Smooth muscle cell of the brain vasculature (primary cell): ENCODE measurements around the gene BAIAP2L1.
A peak's percentile ranks its signal among the peaks of the same experiment; 100 is the strongest.
"Not testable (repeated sequence)": the region's sequence is repeated elsewhere in the genome, so short reads cannot be mapped to it uniquely, and the experiment has no call there.

Experiments
- DNase-seq: peaks from one replicate; pipeline ENCODE4 v3.0.0-alpha.2; 2012; ENCODE audit warnings: low read depth, low spot score

The BAIAP2L1 gene

DNA sequence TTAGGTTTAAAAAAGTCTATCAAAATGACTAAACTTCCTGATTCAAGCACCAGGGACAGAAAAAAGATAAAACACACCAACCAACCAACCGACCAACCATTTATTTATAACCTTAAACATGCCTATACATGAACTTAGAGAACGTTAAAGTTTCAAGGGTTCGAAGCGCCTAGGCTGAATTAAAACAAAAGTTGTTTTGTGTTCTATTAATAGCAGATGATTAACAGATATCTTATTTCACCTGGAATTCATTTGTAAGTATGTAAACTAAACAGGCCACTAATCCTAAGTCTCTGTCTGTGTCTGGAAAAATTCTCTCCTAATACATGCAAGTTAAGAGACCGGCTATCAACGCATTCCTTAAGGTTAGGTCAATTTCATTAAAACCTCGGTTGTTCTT is 1.4 kb downstream of the BAIAP2L1 start:
- DNase-seq: no peak

DNA sequence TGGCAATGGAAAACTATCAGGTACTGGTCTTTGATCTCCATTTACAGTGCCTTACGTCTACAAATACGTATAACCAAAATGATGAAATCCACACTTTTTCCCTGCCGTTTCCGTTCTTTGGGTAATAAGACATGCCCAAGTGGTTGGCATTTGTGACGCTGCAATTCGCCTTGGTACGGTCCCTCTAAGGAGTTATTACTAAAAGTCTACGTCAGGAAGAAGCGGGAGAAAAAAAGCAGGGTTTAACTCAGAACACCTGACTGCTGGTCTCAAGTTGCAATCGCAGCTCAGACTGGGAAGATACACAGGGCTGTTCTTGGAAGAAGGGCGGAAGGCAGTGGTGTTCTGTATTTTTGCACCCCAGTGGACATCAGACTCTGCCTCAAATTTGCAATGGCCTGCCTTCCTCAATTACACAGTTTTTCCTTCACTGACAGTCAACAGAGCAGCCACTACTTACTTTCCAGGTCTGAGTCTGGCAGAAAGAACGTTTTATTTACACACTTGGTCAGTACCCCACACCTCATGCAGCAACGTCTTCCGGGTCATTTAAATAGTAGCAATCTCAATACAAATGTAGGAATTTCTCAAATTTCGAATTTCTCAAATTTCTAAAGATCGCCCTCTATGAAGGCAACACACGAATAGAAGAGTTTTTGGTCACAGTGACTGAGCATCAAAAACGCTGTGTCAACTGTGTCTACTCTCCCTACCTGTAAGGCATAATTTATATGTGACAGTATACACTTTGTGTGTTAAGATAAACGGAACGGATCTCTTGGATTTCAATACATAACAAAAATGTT is 2.1 kb downstream of the BAIAP2L1 start:
- DNase-seq: no peak

DNA sequence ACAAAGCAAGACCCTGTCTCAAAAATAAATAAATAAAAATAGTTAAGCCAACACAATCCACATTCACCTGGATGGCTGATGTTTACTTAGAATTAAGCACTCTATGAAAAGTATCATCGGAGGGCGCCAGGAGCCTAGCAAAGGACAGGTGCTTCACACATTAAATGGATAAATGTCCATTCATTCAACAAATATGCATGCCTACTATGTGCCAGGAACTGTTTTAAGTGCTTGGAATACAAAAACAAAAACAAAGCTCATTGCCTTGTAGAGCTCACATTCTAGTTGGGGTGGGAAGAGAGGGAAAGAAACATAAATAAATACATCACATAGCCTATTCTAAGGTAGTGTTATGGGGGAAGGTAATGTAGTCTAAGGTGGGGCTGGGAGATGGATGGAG is 4.1 kb downstream of the BAIAP2L1 start:
- DNase-seq: no peak

GRCh38 chr7:98395951-98396350 is 4.9 kb downstream of the BAIAP2L1 start:
- no peak for DNase-seq

- DNase-seq: no peak
Observed at GRCh38 chr7:98395481-98395880, 5.4 kb downstream of the BAIAP2L1 start.

- DNase-seq: peak; percentile 95
Observed at GRCh38 chr7:98394377-98394836, 6.5 kb downstream of the BAIAP2L1 start.

- no peak for DNase-seq
Observed at GRCh38 chr7:98387544-98388226, 13.2 kb downstream of the BAIAP2L1 start.

DNA sequence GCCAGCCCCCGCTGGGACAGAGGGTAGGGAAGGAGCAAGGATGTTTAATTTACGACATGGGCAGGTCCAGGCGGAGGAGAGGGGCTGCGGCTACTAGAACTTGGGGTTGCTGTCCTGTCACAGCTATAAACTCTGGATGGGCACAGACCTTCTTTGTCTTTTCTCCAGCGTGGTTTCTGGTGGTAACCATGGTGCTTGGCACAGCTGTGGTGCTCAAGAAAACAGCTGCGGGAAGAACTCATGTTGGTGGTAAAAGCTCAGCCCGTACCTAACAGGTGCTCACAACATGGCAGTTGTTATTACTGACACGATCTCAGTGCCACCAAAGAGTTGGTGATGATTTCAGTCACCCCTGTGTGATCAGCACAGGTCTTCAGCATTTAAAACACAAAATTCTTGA is 13.8 kb downstream of the BAIAP2L1 start:
- no peak for DNase-seq

DNA sequence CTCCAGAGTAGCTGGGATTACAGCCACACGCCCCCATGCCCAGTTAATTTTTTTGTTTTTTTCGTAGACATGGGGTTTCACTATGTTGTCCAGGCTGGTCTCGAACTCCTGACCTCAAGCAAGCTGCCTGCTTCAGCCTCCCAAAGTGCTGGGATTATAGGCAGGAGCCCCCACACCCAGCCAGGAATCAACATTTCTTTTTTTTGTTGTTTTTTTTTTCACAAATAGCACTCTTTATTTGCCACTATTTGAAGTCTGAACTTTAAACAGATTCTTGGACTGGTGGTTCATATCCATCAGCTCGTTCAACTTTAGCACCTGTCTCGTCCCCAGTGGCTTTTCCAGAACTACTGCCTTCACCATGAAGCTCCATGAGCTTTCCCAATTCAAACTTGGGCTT is 15.4 kb downstream of the BAIAP2L1 start:
- DNase-seq: not testable (repeated sequence)

GRCh38 chr7:98378210-98378819 is 22.6 kb downstream of the BAIAP2L1 start:
- no peak for DNase-seq

- no peak for DNase-seq
Observed at GRCh38 chr7:98376711-98377110, 24.2 kb downstream of the BAIAP2L1 start.

GRCh38 chr7:98375664-98376063 is 25.2 kb downstream of the BAIAP2L1 start:
- DNase-seq: no peak

- DNase-seq: no peak
Observed at GRCh38 chr7:98374285-98374680, 26.6 kb downstream of the BAIAP2L1 start.

DNA sequence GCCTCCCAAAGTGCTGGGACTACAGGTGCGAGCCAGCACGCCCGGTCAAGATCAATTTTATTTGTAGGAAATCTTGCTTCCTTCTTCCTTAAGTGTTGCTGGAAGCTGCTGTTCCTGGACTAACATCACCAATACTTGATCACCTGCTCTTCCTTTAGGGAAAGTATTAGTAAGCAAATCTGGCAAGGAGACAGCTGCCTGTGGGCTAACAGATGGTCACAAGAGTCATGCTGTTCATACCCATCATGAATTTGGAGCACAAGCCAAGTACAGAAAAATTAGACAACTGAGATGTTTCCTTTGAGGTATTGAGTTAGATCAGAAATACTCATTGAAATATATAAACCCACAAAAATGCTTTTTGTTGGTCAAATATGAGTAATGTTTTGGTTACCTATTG is 27.9 kb downstream of the BAIAP2L1 start:
- DNase-seq: no peak

- DNase-seq: no peak
Observed at GRCh38 chr7:98369726-98370125, 31.2 kb downstream of the BAIAP2L1 start.

- no peak for DNase-seq
Observed at GRCh38 chr7:98368716-98369115, 32.2 kb downstream of the BAIAP2L1 start.

DNA sequence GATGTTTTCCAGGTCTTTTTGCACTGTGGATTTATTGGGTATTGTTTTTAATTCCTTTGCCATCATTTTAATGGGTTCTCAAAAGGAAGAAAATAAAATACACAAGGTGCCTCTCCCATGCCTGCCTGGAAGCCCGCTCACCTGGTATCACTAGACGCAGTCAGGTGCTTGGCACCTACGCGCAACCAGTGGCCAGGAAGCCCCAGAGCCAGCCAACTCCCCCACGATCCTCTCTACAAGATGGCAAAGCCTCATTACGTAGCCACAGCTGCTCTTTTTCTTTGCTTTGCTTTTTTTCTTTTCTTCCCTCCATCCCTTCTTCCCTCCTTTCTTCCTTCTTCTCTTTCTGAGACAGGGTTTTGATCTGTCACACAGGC is 34.3 kb downstream of the BAIAP2L1 start:
- no peak for DNase-seq

DNA sequence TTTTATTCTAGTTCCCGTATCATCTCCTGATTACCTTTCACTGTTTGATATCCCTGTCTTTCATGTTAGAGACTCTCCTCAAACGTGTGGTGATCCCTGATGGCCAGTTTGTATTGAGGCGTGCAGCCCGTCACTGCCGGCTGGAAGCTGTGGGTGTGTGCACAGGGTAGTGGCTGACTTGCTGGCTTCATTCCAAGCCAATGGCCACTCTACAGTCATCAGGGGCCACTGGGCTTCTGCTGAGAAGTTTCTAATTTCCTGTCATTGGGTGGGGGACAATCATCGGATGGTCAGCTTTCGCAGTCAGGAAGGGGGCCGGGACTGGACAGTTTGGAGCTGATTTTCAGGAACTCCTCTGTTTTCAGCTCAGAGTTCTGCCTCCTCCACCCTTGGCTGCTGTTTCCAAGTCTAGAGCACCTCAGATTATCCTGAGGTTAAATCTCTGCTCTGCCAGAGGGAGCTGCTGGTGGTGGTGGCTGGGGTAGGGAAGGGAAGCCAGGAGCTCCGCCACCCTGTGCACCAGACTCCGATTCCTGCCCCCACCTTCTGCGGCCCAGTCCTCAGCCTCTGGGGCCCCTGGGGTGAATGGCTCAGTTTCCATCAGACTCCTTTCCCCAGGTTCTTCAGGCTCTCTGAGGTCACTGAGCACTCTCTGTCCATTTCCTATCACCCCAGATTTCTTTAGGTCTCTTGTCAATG is 34.9 kb downstream of the BAIAP2L1 start:
- DNase-seq: no peak

- no peak for DNase-seq
Observed at GRCh38 chr7:98364220-98364619, 36.7 kb downstream of the BAIAP2L1 start.

DNA sequence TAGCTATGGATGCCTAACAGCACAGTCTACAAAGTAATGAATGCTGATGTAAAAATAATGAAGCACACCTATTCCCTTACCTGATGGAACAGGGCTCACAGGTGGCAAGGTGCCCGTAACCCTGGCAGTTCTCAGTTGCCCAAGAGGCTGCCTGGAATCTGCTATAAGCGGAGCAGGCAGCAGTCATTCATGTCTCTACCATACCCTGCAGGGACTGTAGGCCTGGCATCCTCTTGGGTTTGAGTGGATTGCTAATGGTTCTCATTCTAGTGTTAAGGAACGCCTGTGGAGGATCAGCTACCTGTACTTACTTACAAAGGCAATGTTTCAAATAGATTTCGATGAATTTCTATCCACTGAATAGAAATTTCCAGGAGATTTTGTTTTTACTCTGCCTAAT is 38.4 kb downstream of the BAIAP2L1 start:
- no peak for DNase-seq

- DNase-seq: no peak
Observed at GRCh38 chr7:98360221-98361130, 40.4 kb downstream of the BAIAP2L1 start.
